ENCODE data around the gene CWC15.

Gene CWC15

GRCh38 chr11:94912806-94913205 is 60.5 kb downstream of the CWC15 start:
- DNase-seq: no peak
